GM19452 (cell line): ENCODE results near the gene DNAJC1.

Source experiments
- ATAC-seq: cut with Tn5 transposase; IDR thresholded peaks from one replicate; pipeline ENCODE4 v1.9.1; 2021; ENCODE audit not compliant: unreplicated experiment

The DNAJC1 gene

GRCh38 chr10:21961847-21962246 lies 41.7 kb downstream of the DNAJC1 start:
- no peak for ATAC-seq

DNA sequence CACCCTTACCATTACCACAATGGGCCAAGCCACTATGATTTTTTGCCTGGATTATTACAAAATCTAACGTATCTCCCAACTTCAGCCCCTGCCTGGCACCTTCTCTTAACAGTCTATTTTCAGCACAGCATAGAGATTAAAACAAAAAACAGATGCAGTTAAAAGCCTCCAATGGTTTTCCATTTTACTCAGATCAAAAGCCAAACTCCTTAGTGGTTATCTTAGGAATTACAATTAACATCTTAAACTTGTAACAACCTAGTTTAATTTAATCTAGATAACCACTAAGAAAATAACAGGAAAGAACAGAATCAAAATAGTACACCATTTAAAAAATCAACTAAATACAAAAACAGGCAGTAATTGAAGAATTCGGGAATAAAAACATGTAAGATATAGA lies 43.5 kb downstream of the DNAJC1 start:
- ATAC-seq: no peak

GRCh38 chr10:21954690-21955089 lies 48.8 kb downstream of the DNAJC1 start:
- ATAC-seq: no peak

- no peak for ATAC-seq
These were observed 49.4 kb downstream of the DNAJC1 start for GRCh38 chr10:21954132-21954531.

DNA sequence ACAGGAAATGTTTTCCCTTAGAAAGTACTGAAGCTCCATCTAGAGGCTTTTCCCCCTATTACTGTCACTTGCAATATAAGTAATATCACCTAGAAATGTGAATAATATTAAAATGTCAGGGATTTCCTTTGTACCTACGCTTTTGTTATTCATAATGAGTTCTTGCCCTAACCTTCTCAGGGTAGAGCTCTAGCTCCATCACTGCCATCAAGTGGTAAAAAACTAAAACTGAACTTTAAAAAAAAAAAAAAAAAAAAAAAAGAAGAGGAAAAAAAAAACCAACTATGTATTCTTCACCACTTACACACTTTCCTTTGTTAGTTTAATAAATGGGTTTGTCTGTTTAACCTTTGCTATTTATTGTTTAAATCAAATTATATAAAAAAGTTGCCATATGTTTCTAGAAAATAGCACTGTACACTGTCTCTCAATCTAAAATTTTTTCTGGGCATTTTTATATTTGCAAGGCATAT lies 49.9 kb downstream of the DNAJC1 start:
- no peak for ATAC-seq

DNA sequence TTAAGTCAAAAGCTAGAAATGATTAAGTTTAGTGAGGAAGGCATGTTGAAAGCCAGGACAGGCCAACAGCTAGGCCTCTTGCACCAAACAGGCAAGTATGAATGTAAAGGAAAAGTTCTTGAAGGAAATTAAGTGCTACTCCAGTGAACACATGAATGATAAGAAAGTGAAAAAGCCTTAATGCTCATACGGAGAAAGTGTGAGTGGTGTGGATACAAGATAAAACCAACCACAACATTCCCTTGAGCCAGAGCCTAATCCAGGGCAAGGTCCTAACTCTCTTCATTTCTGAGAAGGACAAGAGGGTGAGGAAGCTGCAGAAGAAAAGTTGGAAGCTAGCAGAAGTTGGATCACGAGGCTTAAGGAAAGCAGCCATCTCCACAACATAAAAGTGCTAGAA lies 53.0 kb downstream of the DNAJC1 start:
- no peak for ATAC-seq

DNA sequence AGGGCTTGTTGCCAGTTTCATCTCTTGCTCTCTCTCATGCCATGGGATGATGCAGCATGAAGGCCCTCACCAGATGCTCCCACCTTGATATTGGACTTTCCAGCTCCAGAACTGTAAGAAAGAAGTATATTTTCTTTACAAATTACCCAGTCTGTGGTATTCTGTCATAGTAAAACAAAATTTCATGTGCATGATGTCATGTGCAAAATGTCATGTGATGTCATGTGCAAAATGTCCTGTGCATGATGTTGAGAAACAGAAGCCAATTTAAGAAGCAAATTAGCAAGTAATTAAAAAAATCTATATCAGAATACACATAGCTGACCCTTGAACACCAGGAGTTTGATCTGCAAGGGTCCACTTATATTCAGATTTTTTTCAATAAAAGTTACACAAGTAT lies 56.6 kb downstream of the DNAJC1 start:
- no peak for ATAC-seq

DNA sequence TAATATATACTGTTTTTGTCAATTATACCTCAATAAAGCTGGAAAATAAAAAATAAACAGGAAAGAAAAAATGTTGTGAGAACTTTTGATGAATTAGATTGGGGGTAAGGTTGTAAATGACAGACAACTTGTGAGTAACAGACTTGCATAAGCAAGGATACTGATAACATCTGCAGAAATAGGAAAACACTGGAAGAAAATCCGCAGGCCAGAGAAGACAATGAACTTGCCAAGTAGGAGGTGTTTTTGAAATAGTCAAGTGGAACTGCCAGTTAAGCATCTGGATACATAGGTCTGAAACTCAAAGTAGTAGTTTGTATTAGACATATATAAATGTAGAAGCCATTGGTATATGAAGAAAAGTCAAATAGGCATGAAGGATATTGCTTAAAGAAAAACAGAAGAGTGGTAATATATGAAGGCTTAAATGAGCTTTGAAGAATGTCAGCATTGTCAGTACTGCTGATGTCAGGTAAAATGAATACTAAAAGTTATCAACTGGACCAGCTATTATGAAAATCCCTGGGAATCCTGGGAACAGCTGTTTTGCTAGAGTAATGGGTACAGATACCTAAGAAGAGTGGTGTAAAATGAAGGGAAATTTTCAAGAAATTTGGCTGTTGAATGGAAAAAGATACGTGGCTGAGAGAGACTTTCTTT lies 58.7 kb downstream of the DNAJC1 start:
- ATAC-seq: no peak

DNA sequence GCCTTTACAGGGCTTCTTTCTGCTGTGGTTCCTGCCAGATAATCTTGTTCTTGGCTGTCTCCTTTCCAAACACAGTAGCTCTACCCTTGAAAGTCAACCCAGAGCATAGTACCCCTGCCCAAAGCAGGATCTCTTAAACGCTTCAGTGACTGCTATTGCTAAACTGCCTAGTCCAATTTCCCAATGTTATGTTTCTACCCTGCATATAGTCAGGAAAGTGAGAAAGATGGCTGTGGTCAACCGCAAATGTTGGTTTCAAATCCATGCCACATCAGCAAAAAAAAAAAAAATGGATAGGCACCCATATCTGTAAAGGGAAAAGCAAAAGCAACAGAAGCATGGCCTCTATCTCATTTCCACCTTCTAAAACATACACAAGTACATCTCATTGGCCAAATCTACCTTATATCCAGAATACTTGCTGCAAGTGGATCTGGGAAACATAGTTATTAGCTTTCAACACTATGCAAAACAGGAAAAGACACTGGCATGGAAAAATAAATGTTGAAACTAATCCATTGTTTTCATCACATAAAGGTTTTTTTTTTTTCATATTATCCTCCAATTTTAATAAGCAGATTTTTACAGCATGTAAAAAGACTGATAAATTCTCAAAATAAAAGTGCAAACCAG lies 59.8 kb downstream of the DNAJC1 start:
- no peak for ATAC-seq

- no peak for ATAC-seq
These were observed 68.0 kb downstream of the DNAJC1 start for GRCh38 chr10:21935439-21936023.

- no peak for ATAC-seq
These were observed 69.2 kb downstream of the DNAJC1 start for GRCh38 chr10:21934307-21934706.

DNA sequence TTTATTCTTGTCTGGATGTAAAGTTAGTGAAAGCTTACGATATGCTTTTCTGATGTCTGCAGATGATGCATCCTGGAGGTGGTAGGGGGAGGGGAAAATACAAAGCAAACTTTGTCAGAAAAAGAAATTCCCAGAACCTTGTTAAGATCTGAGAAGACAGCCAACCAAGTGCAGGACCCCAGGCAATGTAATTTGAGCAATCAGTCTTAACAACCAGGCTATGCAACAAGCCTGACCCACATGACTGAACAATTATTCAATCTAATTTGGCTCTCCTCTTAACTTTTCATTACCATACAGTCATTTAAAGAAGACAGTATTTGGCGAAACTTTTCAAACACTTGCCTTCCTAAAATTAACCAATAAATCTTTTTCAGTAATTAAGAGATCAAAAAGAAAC lies 74.5 kb downstream of the DNAJC1 start:
- no peak for ATAC-seq

DNA sequence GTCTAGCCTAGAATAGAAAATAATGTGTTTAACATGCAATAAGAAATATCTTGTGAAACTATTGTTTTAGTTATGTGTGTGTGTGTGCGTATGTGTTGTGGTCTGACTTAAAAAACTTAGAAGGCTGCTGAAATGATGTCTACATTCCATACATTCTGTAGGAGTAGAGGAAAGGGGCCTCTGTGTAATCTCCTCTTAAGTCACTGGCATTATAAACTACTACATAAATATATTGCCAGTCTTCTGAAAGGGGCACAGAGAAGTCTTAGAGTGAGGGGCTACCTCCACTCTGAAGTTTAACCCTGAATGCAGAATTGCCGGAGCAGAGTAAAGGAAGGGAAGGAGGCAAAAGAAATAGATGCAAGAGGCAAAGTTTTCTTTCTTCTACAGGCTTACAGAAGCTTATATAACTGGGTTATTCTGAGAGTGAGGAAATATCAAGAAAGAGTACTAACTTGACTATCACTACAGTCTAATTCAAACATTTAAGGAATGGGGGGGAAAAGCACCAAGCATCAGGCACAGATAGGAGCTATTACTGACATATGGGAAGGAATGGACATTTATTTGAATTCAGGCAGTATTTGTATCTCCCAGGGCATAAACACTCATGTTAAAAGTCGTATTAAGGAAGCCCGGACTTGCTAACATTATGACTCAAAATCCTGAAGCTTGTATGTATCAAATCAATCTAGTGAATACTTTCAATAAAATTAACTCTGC lies 75.7 kb downstream of the DNAJC1 start:
- ATAC-seq: no peak

- no peak for ATAC-seq
These were observed 76.6 kb downstream of the DNAJC1 start for GRCh38 chr10:21926949-21927348.

DNA sequence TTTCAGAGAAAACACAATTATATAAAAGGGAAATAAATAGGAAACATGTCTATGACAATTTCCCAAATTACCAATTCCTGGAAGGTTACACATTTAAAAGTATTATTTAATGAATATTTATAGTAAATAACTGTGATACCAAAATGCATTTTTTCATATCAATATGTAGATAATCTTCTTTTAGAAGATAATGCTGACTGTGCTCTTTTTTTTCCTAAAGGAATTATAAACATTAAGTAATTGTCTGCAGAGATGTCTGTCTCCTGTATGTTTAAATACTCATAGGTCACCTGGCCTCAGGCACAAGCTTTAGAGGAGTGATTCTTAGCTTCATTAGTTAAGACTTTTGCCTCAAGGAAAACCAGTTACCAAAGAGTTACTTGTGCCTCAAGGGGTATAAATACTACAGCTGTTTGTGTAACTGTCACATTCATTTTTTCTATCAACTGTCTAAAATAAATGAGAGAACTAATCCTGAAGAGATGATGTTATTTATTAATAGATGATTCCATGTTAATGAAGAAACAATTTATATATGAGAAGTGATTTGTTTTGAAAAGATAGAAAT lies 77.1 kb downstream of the DNAJC1 start:
- no peak for ATAC-seq

DNA sequence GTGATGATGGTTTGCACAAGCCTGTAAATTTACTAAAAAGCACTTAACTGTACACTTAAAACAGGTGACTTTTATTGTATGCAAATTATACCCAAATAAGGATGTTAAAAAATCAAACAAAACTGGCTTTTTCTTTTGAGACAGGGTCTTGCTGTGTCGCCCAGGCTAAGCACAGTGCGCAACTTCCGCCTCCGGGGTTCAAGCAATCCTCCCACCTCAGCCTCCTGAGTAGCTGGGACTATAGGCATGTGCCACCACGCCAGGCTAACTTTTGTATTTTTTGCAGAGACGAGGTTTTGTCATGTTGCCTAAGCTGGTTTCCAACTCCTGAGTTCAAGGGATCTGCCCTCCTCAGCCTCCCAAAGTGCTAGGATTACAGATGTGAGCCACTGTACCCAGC lies 77.7 kb downstream of the DNAJC1 start:
- no peak for ATAC-seq

DNA sequence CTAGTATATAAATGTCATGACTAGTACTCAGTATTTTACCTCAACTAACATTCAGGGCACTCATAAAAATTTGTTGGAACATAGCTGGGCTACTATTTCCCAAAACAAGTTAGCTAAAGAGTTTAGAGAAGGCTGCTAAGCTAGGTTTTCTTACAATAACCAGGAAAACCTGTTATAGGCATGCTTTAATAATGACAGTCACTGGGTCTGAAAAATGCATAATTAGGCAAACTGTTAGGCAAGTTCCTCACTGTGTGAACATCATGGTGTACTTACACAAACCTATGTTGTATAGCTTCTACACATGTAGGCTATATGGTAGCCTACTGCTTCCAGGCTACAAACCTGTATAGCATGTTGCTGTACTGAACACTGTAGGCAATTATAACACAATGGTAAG lies 79.0 kb downstream of the DNAJC1 start:
- ATAC-seq: no peak

GRCh38 chr10:21920633-21921032 lies 82.9 kb downstream of the DNAJC1 start:
- ATAC-seq: no peak

DNA sequence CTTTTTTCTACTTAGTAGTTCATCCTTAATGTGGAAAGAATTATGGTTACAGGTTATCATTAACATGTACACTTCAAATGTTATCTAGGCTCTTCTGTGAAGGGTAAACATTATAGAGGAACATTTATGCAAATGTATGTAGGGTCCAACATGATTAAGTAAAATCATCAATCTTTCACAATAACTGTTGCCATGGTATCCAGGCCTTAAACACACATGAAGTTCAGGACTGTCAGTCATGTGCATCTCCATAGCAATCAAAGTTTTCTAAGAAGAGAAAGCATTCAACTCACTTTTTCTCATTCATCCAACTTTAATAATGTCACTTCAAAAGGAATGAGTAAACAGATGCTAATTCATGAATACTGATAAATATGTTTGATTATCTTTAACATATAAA lies 83.6 kb downstream of the DNAJC1 start:
- no peak for ATAC-seq

- no peak for ATAC-seq
These were observed 84.4 kb downstream of the DNAJC1 start for GRCh38 chr10:21919117-21919516.

DNA sequence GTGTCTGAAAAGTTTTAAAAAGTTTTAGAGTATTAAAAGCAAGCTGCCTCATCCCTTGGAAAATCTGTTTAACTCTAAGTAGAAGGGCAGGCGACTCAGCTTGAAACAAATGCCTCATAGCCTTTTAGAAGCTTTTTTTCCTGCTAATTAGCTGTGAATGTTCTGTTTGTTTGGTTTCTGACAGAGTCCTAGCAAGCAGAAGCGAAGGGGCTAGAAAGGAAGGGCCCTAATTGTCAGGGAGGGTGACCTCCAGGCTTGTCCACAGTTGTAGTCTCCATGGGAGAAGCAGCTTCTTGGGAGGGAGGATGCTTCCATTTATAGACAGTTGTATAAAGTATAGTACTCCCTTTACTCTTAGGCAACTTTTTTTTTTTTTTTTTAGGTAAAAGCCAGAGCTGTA lies 90.9 kb downstream of the DNAJC1 start:
- no peak for ATAC-seq

DNA sequence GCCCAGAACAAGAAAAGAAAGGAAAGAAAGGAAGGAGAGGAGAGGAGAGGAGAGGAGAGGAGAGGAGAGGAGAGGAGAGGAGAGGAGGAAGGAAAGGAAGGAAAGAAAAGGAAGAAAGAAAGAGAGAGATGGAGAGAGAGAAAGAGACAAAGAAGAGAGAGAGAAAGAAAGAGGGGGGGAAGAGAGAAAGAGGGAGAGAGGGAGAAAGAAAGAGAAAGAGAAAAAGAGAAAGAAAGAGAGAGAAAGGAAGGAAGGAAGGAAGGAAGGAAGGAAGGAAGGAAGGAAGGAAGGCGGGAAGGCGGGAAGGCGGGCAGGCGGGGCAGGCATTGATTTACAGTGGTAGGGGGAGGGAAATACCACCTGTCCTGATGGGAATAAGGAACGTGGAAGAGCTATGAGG lies 92.7 kb downstream of the DNAJC1 start:
- no peak for ATAC-seq
